K562 (cell line): ENCODE measurements around the gene RAP2C. TPM values are rescaled to one million over a fixed set of nuclear protein-coding genes. Genes with fewer than 3 reads are reported as not detected.
A peak's percentile ranks its signal among the peaks of the same experiment; 100 is the strongest.

ENCODE experiments used
- ARHGAP35 ChIP-seq: fragments of 450-650 bp; IDR thresholded peaks from 2 replicates; pipeline ENCODE4 v1.6.1; 2018; ENCODE audit not compliant: partially characterized antibody
- ARNT ChIP-seq, 2 experiments: fragments of 450-650 bp; IDR thresholded peaks; 2 replicates each; pipeline ENCODE4 v1.6.1; 2016; ENCODE audit warnings: mild to moderate bottlenecking in 1 of 2
- BCL6 ChIP-seq: fragments of 250-450 bp; sonication (Bioruptor Pico); IDR thresholded peaks from 2 replicates; pipeline ENCODE4 v1.4.0; 2020
- BRD4 ChIP-seq: fragments of 200-600 bp; sonication (generic); IDR thresholded peaks from 2 replicates; pipeline ENCODE4 v1.6.1; 2017; ENCODE audit warnings: inconsistent platforms
- CBX3 ChIP-seq, 2 experiments: IDR thresholded peaks; 1 replicate in 1 of 2; 2 replicates in 1 of 2; pipeline ENCODE4 v1.6.1; 2012; ENCODE audit warnings: inconsistent platforms in 2 of 2, low read length in 2 of 2, borderline replicate concordance in 1 of 2, control low read depth in 1 of 2
- CREM ChIP-seq: IDR thresholded peaks from 2 replicates; pipeline ENCODE4 v1.6.1; 2014; ENCODE audit warnings: antibody characterized with exemption, low read depth
- CTCF ChIP-seq, 3 experiments: IDR thresholded peaks in 2 of 3; conservative IDR thresholded peaks in 1 of 3; 2 replicates each; pipeline ENCODE4 v1.5.1; 2011 to 2012; ENCODE audit warnings: low read length in 3 of 3, mild to moderate bottlenecking in 3 of 3, control low read depth in 2 of 3, improper control_type of control experiment in 1 of 3, inconsistent platforms in 1 of 3, low read depth in 1 of 3, mixed read lengths in 1 of 3, moderate library complexity in 1 of 3; ENCODE audit not compliant: insufficient read depth in 2 of 3
- E2F6 ChIP-seq, 2 experiments: IDR thresholded peaks; 2 replicates each; pipeline ENCODE4 v1.6.1; 2011; ENCODE audit warnings: borderline replicate concordance in 1 of 2, control low read depth in 1 of 2, low read depth in 1 of 2, low read length in 1 of 2, mild to moderate bottlenecking in 1 of 2, mixed read lengths in 1 of 2, moderate library complexity in 1 of 2; ENCODE audit not compliant: insufficient read depth in 1 of 2, insufficient read length in 1 of 2, poor library complexity in 1 of 2, severe bottlenecking in 1 of 2; ENCODE audit errors: extremely low read depth in 1 of 2
- E4F1 ChIP-seq: fragments of 250-450 bp; sonication (Bioruptor Pico); IDR thresholded peaks from 2 replicates; pipeline ENCODE4 v1.5.0; 2021; ENCODE audit warnings: mild to moderate bottlenecking, borderline replicate concordance
- EHMT2 ChIP-seq: fragments of 450-650 bp; IDR thresholded peaks from 2 replicates; pipeline ENCODE4 v1.6.1; 2018; ENCODE audit warnings: antibody characterized with exemption
- HDAC1 ChIP-seq, 2 experiments: fragments of 450-650 bp; IDR thresholded peaks; 2 replicates each; pipeline ENCODE4 v1.6.1; 2016 to 2017; ENCODE audit warnings: inconsistent platforms in 1 of 2, mild to moderate bottlenecking in 1 of 2, moderate library complexity in 1 of 2
- MYC ChIP-seq, 2 experiments: fragments of 250-450 bp in 1 of 2; sonication (Bioruptor Pico) in 1 of 2; IDR thresholded peaks; 2 replicates each; pipeline versions ENCODE4 v1.5.1 to v1.6.1; 2012 to 2021; ENCODE audit warnings: low read depth in 2 of 2, borderline replicate concordance in 1 of 2, improper control_type of control experiment in 1 of 2, low read length in 1 of 2, mild to moderate bottlenecking in 1 of 2, moderate library complexity in 1 of 2
- PHF21A ChIP-seq: fragments of 450-650 bp; IDR thresholded peaks from 2 replicates; pipeline ENCODE4 v1.6.1; 2017; ENCODE audit warnings: low read depth, borderline replicate concordance
- SMARCA4 ChIP-seq: fragments of 450-650 bp; IDR thresholded peaks from 2 replicates; pipeline ENCODE4 v1.6.1; 2016
- TAF1 ChIP-seq: IDR thresholded peaks from 2 replicates; pipeline ENCODE4 v1.6.1; 2011; ENCODE audit warnings: mild to moderate bottlenecking, low read length, moderate library complexity; ENCODE audit not compliant: insufficient read depth, control insufficient read depth, severe bottlenecking; ENCODE audit errors: extremely low read depth
- TCF7L2 ChIP-seq: fragments of 150-350 bp; IDR thresholded peaks from 2 replicates; pipeline ENCODE4 v1.6.1; 2016; ENCODE audit warnings: low read depth, mild to moderate bottlenecking, low read length, moderate library complexity
- TFAP4 ChIP-seq: sonication (generic); formaldehyde crosslinking; IDR thresholded peaks from 2 replicates; pipeline ENCODE4 v1.8.0; 2022; ENCODE audit warnings: missing genetic modification reagents, mild to moderate bottlenecking, moderate library complexity, borderline replicate concordance
- ZNF316 ChIP-seq: fragments of 450-650 bp; IDR thresholded peaks from 2 replicates; pipeline ENCODE4 v1.6.1; 2016
- ZNF41 ChIP-seq: fragments of 250-450 bp; sonication (Bioruptor Pico); conservative IDR thresholded peaks from 2 replicates; pipeline ENCODE4 v1.4.0; 2020; ENCODE audit warnings: mild to moderate bottlenecking
- ZNF655 ChIP-seq: fragments of 250-450 bp; sonication (Bioruptor Pico); IDR thresholded peaks from 2 replicates; pipeline ENCODE4 v1.5.0; 2021
- polyA plus RNA-seq, 8 experiments: library from polyadenylated mRNA; depleted of rRNA in 4 of 8; stranded (reverse) in 5 of 8; unstranded in 3 of 8; fragments of >200 nt; fragmentation: Nextera tagmentation in 2 of 8; fragmentation: Illumina TruSeq in 1 of 8; extraction: Ambion mirVana in 2 of 8; extraction: Trizol in 1 of 8; gene quantifications; 2 replicates each; pipeline versions ENCODE4 v1.2.1 to v1.2.3, GENCODE V29; 2011 to 2014; ENCODE audit warnings: inconsistent platforms in 1 of 8, missing spikeins in 1 of 8
- total RNA-seq, 7 experiments: library from RNA; depleted of rRNA in 6 of 7; stranded (reverse); fragments of >200 nt in 6 of 7; fragmentation: Illumina TruSeq in 2 of 7; extraction: Trizol in 2 of 7; gene quantifications; 2 replicates each; pipeline versions ENCODE4 v1.2.1 to v1.2.3, GENCODE V29; 2011 to 2021; ENCODE audit warnings: low replicate concordance in 1 of 7

The RAP2C gene
- total and polyA plus RNA-seq, 9 of the 15 experiments (the other 6 are each of a cell fraction or from before 2014, with no cell fraction given): 7.8 to 28.6 (median 18.6) TPM

- TF ChIP-seq TFAP4 (peak; percentile 97), E4F1 (CRISPR knock-in tag) (no peak), HDAC1 (IDR thresholded peaks at IDR 0.05) (peak in 1 of 2 experiments; percentile 47; a peak in 1 of 4 replicates), SMARCA4 (no peak), E2F6 (IDR thresholded peaks at IDR 0.05; ENCODE audit: borderline replicate concordance in 1 of 2, extremely low read depth in 1 of 2, insufficient read depth in 1 of 2, insufficient read length in 1 of 2, low read depth in 1 of 2, low read length in 1 of 2, poor library complexity in 1 of 2, severe bottlenecking in 1 of 2) (peak; percentile 26 to 51), ZNF41 (CRISPR knock-in tag) (no peak), TCF7L2 (no peak), ZNF655 (CRISPR knock-in tag) (no peak), CBX3 (IDR thresholded peaks at IDR 0.05; ENCODE audit: borderline replicate concordance in 1 of 2, low read length in 2 of 2) (peak in 1 of 2 experiments; percentile 27; a peak in 1 of 3 replicates), BCL6 (CRISPR knock-in tag) (no peak), ARNT (IDR thresholded peaks at IDR 0.05) (no peak), ARHGAP35 (no peak), TAF1 (peak; percentile 41), MYC (IDR thresholded peaks at IDR 0.05; ENCODE audit: low read depth, low read length) (peak; percentile 72; the same call in 1 of the 2 replicates), MYC (CRISPR knock-in tag; IDR thresholded peaks at IDR 0.05; ENCODE audit: borderline replicate concordance, low read depth) (no peak), EHMT2 (no peak), ZNF316 (no peak), CTCF (IDR thresholded peaks at IDR 0.05 in 2 of 3, conservative IDR thresholded peaks at IDR 0.05 in 1 of 3; ENCODE audit: insufficient read depth in 2 of 3, low read depth in 1 of 3, low read length in 3 of 3) (peak; percentile 67 to 69 (median 69)), BRD4 (no peak), PHF21A (no peak), CREM (peak; percentile 81)
These were observed at the start of gene RAP2C (continued) for GRCh38 chrX:132219343-132219768.
